ENCODE measurements around the gene DLEC1.

Gene DLEC1

GRCh38 chr3:38039101-38039898, at the start of gene DLEC1:
DLEC1 (plus strand) TSS chr3:38039208; CDS start chr3:38039226, 18 bp downstream.
- DNase-seq (ENCODE audit: low spot score) = no peak

GRCh38 chr3:37989821-37990480, 49.1 kb upstream of the DLEC1 start:
- no peak for DNase-seq (ENCODE audit: low spot score)

GRCh38 chr3:37990527-37990926, 48.5 kb upstream of the DLEC1 start, which contains the start of gene VILL:
VILL (plus strand) TSS chr3:37990786; CDS start chr3:37993673, 2,887 bp downstream.
- no peak for DNase-seq (ENCODE audit: low spot score)

- DNase-seq (ENCODE audit: low spot score) = no peak
Measured at GRCh38 chr3:37991109-37991508, 47.9 kb upstream of the DLEC1 start.

GRCh38 chr3:37991823-37992222, 47.2 kb upstream of the DLEC1 start:
- no peak for DNase-seq (ENCODE audit: low spot score)

GRCh38 chr3:37992271-37993066, 46.5 kb upstream of the DLEC1 start:
- no peak for DNase-seq (ENCODE audit: low spot score)

GRCh38 chr3:37993067-37993455, 45.9 kb upstream of the DLEC1 start:
- no peak for DNase-seq (ENCODE audit: low spot score)

GRCh38 chr3:37993460-37993819, 45.6 kb upstream of the DLEC1 start:
- no peak for DNase-seq (ENCODE audit: low spot score)

GRCh38 chr3:37993820-37994638, 45.0 kb upstream of the DLEC1 start:
- DNase-seq (ENCODE audit: low spot score) = peak; percentile 43

GRCh38 chr3:37994639-37994972, 44.4 kb upstream of the DLEC1 start:
- DNase-seq (ENCODE audit: low spot score) = no peak

- DNase-seq (ENCODE audit: low spot score) = no peak
Measured at GRCh38 chr3:37995652-37996641, 43.1 kb upstream of the DLEC1 start.

GRCh38 chr3:37996785-37997301, 42.2 kb upstream of the DLEC1 start:
- DNase-seq (ENCODE audit: low spot score) = no peak

GRCh38 chr3:37997342-37997741, 41.7 kb upstream of the DLEC1 start:
- no peak for DNase-seq (ENCODE audit: low spot score)

- no peak for DNase-seq (ENCODE audit: low spot score)
Measured at GRCh38 chr3:37997791-37998370, 41.1 kb upstream of the DLEC1 start.

GRCh38 chr3:37999836-38000235, 39.2 kb upstream of the DLEC1 start:
- DNase-seq (ENCODE audit: low spot score) = no peak

- DNase-seq (ENCODE audit: low spot score) = no peak
Measured at GRCh38 chr3:38000242-38000916, 38.6 kb upstream of the DLEC1 start.

GRCh38 chr3:38000965-38001455, 38.0 kb upstream of the DLEC1 start:
- DNase-seq (ENCODE audit: low spot score) = peak; percentile 75

- DNase-seq (ENCODE audit: low spot score) = no peak
Measured at GRCh38 chr3:38001456-38002081, 37.4 kb upstream of the DLEC1 start.

Measured in globus pallidus (tissue), 1 donor.